ENCODE results near the gene TPRG1. TPM values are rescaled to one million over a fixed set of nuclear protein-coding genes. Genes with fewer than 3 reads are reported as not detected.

TPRG1 gene
- total RNA-seq, 4 donors from 2014 or later: 1.3 to 3.0 (median 2.5) TPM

GRCh38 chr3:189368384-189368783, 196.6 kb downstream of the TPRG1 start:
- no peaks in the 10 kb centered on the region for H3K9me3 ChIP-seq
- no peaks in the 10 kb centered on the region for H3K36me3 ChIP-seq
- no peak for ATAC-seq
- WGBS, 2 donors (ENCODE audit: low coverage in 1 of 2): 81% methylated on average over 3 to 4 of the region's 4 CpGs
- H3K4me3 ChIP-seq: no peak overlapping the region
- no peaks in the 10 kb centered on the region for H3K27me3 ChIP-seq
- H3K27ac ChIP-seq: no peak overlapping the region
- TF ChIP-seq EP300 (IDR thresholded peaks at IDR 0.05) (no peak), POLR2AphosphoS5 (IDR thresholded peaks at IDR 0.05) (no peak), POLR2A (IDR thresholded peaks at IDR 0.05) (no peak)
- TF ChIP-seq, protein P1, sequence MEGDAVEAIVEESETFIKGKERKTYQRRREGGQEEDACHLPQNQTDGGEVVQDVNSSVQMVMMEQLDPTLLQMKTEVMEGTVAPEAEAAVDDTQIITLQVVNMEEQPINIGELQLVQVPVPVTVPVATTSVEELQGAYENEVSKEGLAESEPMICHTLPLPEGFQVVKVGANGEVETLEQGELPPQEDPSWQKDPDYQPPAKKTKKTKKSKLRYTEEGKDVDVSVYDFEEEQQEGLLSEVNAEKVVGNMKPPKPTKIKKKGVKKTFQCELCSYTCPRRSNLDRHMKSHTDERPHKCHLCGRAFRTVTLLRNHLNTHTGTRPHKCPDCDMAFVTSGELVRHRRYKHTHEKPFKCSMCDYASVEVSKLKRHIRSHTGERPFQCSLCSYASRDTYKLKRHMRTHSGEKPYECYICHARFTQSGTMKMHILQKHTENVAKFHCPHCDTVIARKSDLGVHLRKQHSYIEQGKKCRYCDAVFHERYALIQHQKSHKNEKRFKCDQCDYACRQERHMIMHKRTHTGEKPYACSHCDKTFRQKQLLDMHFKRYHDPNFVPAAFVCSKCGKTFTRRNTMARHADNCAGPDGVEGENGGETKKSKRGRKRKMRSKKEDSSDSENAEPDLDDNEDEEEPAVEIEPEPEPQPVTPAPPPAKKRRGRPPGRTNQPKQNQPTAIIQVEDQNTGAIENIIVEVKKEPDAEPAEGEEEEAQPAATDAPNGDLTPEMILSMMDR (IDR thresholded peaks at IDR 0.05): no peak
- H3K4me1 ChIP-seq: peaks cover 0 to 6% (median 0%) of the 10 kb centered on the region in 3 donors

DNA sequence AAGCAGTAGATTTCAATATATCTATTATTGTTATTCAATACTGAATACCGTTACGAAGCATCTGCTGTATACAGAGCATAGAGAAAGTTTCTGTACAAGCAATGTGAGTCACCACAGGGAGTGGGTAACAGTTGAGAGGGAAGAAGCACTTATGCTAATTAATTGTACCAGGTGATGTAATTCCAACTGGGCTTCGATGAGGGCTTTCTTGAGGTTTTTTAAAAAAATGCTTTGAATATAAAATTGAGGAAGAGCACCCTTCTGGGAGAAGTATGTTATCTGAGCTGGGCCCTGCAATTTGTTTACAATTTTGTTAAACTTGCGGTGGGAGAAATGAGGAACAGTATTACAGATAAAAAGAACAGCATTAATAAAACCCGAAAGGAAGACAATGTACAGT, 197.9 kb downstream of the TPRG1 start:
- no peak for ATAC-seq
- no peak for TF ChIP-seq POLR2AphosphoS5 (IDR thresholded peaks at IDR 0.05)
- WGBS, 2 donors (ENCODE audit: low coverage in 1 of 2): 77 to 97% methylated on average over 3 to 5 of the region's 5 CpGs

DNA sequence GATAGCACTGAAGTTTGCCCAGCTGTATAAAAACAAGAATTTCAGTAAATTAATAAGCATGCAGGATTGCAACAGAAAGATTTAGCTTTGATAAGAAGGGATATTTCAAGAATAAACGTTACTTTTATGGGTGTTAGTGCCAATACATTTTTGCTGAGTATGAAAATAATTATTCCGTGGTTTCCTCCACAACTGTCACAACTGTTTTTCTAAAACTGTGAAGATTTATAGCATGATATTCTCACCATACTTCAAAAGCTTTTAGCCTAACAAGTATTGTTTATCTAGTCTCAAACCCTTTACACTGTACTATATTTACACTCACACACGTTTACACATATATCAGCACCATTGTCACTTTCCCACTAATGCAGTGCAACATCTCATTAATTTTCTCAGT, 200.5 kb downstream of the TPRG1 start:
- Histone ChIP-seq H3K27ac (no peak overlapping the region), H3K36me3 (no peaks in the 10 kb centered on the region), H3K27me3 (no peaks in the 10 kb centered on the region), H3K9me3 (no peaks in the 10 kb centered on the region), H3K4me3 (no peak overlapping the region), H3K4me1 (no peaks in the 10 kb centered on the region)
- WGBS, 2 donors (ENCODE audit: low coverage in 1 of 2): 4 to 11% methylated on average over 3 of the region's 3 CpGs
- TF ChIP-seq POLR2A (IDR thresholded peaks at IDR 0.05) (no peak), EP300 (IDR thresholded peaks at IDR 0.05) (no peak), POLR2AphosphoS5 (IDR thresholded peaks at IDR 0.05) (no peak)
- TF ChIP-seq, protein P1 (IDR thresholded peaks at IDR 0.05): no peak
- ATAC-seq: no peak

More for the DNA sequence above, 197.9 kb downstream of the TPRG1 start:
- Histone ChIP-seq H3K9me3 (no peaks in the 10 kb centered on the region), H3K27me3 (no peaks in the 10 kb centered on the region), H3K4me3 (no peak overlapping the region), H3K36me3 (no peaks in the 10 kb centered on the region), H3K4me1 (peaks cover 0 to 6% (median 0%) of the 10 kb centered on the region in 3 donors), H3K27ac (no peak overlapping the region)

Data from gastroesophageal sphincter (tissue), 4 donors.